Skeletal muscle cell (primary cell): ENCODE results near the gene TBL3.
"Not testable (repeated sequence)": the region's sequence is repeated elsewhere in the genome, so short reads cannot be mapped to it uniquely, and the experiment has no call there.

ENCODE experiments used
- DNase-seq: peaks from one replicate; pipeline ENCODE4 v3.0.0-alpha.2; 2010; ENCODE audit warnings: low read depth
- H3K4me3 ChIP-seq: 2 replicates; pipeline ENCODE4 v1.5.1; 2011; ENCODE audit warnings: low read depth, mild to moderate bottlenecking, control low read depth, low read length, moderate library complexity

The TBL3 gene

DNA sequence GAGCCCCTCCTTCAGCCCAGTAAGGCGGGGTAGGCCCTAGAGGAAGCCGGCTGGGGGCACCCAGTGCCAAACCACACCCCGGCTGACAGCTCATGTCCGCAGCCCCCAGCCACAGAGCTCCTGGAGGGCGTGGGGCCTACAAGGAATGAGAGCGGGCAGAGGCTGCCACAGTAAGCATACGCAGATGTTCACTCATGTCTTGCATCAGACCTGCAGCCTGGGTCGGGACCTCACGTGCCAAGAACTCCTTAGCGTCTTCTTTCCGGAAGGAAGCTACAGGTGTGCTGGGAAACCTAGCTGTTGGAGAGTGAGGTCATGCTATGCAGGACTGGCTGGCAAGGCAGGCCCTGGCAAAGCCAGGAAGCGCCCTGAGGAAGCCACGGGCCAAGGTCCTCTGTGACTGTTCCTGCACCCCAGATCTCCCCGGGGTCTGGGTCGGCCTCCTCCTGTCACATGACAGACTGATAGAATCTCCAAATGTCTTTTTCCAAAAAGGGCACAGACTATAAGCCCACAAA, 36.2 kb downstream of the TBL3 start:
- DNase-seq: no peak
- H3K4me3 ChIP-seq: peak overlapping the region; percentile 73

DNA sequence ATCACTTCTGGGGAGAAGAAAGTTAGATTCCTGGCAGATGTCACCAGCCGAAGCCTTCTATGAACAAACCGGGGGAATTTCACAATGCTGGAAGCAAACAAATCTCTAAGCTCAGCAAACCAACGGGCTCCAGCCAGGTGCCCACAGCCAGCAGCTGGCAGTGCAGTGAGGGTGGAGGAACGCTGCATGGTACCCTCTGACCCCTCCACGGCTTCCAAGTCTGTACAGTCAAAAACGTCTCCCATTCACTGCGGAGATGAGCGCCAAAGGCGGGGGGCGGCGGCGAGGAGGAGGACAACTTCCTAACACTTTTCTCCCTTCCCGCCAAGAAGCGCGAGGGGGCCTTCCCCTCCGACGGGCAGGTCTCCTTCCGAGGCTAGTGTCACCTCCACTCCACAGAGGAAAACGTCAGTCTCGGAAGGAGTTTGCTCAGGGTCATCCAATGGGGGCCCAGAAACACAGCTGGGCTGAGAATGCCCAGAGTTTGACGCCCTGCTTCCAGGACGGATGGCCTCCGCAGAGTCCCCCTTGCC, 36.8 kb downstream of the TBL3 start:
- H3K4me3 ChIP-seq: peak overlapping the region; percentile 73
- no peak for DNase-seq

DNA sequence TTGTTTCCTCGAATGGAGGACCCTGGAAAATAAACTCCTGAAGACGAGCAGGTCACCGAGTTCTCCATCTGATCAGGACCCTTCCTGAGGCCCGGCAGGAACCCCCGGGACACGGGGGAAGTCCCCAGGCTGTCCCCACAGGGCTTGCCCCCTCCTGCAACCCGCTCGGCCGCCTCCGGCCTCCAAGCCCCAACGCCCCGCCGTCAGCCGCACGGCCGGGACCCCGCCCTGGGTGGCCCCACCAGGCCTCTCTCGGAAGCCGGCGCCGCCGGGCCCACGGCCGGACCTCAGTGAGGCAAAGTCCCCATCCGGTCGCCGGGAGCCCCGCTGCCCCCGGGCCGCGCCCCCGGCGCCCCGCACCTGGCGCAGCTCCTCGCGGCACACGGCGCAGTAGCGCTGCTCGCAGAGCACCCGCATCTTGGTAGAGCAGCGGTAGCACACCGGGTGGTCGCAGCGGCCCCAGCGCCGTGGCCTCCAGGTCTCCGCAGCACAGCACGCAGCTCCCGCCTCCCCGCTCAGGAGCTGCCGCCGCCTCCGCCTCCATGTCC, 37.4 kb downstream of the TBL3 start:
- DNase-seq: no peak
- H3K4me3 ChIP-seq: peak overlapping the region; percentile 73

DNA sequence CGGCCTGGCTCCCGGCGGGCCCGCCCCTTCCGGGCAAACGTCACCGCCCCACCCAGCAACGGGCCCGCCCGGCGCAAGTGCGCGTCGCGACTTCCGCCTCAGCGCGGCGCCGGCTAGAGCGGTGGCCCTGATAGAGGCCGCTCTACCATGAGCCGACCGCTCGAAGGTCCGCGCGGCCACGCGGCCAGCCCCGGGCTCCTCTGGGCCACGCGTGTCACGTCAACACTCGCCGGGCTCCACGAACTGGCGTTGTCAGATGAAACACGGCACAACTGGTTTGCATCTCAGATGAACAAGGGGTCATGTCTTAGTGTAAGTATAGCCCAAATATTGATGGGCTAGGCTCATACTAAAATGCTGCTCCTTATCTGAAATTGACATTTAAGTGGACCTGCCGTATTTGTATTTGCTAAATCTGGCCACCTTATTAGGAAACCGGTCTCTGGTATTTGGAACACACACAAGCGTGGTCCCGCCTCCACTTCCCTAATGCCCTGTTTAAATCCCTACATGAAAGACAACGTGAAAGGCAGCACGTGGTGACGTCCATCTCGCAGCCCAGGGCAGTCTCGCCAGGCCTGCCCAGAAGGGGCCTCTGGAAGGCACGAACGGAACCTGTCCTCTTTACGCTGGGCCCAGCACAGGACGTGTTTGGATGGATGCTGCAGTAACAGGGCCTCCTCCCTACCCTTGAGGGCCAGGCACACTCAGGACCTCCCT, 38.1 kb downstream of the TBL3 start, which contains the start of gene ZNF598:
Gene ZNF598 (minus strand): TSS at position 31 of the 720 bp plus-strand sequence.
- DNase-seq: peak; percentile 62
- peak within 1 kb of the TSS; percentile 73 for H3K4me3 ChIP-seq

DNA sequence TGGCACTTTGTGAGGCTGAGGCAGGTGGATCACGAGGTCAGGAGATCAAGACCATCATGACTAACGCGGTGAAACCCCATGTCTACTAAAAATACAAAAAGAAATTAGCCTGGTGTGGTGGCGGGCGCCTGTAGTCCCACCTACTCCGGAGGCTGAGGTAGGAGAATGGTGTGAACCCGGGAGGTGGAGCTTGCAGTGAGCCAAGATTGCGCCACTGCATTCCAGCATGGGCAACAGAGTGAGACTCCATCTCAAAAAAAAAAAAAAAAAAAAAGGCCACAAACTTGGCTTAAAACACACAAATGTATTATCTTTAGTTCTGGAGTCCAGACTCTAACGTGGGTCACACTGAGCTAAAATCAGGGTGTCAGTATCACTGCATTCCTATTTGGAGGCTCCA, 39.9 kb downstream of the TBL3 start:
- DNase-seq: not testable (repeated sequence)

DNA sequence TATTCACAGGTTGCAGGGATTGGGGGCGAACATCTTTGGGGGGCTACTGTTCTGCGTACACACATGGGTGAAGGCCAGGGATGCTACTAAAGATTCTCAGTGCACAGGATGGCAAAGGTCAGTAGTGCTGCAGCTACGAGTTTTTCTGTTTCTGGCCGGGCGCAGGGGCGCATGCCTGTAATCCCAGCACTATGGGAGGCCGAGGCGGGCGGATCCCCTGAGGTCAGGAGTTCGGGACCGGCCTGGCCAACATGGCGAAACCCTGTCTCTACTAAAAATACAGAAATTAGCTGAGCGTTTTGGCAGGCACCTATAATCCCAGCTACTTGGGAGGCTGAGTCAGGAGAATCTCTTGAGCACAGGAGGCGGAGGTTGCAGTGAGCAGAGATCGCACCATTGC, 41.7 kb downstream of the TBL3 start:
- no peak overlapping the region for H3K4me3 ChIP-seq
- DNase-seq: no peak

More for the DNA sequence above, 39.9 kb downstream of the TBL3 start:
- not testable (repeated sequence) for H3K4me3 ChIP-seq

DNA sequence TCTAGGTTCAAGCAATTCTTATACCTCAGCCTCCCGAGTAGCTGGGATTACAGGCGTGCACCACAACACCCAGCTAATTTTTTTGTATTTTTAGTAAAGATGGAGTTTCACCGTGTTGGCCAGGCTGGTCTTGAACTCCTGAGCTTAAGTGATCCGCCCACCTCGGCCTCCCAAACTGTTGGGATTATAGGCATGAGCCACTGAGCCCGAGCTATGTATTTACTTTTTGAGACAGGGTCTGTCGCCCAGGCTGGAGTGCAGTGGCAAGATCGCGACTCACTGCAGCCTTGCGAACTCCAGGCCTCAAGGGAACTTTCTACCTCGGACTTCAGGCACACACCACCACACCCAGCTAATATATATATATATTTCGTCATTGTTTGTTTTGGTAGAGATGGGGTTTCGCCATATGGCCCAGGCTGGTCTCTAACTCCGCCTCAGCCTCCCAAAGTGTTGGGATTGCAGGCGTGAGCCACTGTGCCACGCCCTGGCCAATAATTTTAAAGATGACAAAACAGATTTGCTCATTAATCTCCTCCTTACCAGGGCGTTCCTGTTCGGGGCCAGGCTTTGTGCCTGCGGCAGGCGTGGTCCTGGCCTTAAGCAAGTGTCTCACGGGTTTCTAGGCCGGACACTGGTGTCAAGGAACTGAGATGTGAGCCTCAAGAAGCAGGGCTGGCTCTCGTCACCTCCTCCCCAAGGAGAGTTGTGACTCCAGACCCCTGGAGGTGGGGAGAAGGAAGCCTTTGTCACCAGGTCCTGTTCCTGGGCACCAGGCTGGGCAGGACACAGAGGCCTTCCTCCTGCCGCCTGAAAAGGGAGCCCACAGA, 43.5 kb downstream of the TBL3 start:
- DNase-seq: no peak
- H3K4me3 ChIP-seq: no peak overlapping the region

DNA sequence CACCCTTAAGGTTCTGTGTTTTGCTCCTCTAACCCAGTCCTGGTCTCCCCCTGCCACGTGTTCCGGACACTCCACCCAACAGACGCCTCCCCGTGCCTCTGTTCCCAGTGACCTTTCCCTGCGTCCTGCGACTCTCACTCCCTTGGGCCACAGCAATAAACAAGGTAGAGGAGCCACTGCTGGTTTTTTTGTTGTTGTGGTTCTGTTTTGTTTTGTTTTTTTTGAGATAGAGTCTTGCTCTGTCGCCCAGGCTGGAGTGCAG, 44.0 kb downstream of the TBL3 start:
- DNase-seq: no peak
- no peak overlapping the region for H3K4me3 ChIP-seq

DNA sequence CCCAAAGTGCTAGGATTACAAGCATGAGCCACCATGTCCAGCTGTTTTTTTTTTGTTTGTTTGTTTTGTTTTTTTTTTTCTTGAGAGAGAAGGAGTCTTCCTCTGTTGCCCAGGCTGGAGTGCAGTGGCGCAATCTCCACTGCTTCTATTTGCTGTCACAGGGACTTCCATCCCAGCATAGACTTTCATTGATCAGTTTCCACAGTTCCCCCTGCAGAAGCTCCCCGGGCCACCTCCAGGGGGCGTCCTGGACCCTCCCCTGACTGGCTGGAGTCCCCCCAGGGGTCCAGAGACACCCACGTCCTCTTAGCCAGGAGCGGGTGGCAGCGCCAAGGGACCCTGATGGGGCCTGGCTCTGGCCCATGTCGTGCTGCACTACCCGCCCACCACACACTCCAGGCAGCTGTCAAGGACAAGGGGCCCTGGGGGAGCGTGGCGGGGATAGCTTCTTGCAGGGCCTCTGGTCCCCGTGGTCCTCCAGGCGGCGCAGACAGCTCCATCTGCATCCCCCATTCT, 44.6 kb downstream of the TBL3 start:
- H3K4me3 ChIP-seq: no peak overlapping the region
- no peak for DNase-seq

DNA sequence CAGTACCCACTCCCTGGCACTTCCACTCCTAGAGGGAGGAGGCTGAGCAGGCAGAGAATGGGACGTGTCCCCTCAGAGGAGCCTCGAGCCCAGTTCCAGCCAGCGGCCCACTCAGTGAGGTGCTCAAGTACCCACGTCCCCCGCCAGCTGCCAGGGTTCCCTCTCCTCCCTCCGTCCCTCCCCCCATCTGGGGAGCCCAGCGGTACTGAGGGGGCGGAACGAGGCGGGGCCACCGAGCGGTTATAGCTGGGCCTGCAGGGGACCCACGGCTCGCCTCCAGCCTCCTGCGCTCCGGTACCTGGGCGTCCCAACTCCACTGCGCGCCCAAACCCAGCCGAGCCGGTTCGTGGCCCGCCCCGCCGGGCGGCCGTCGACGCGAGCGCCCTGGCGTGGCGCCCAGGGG, 47.7 kb downstream of the TBL3 start, which contains the start of gene NPW:
Gene NPW (plus strand): TSS at position 268 of the 403 bp plus-strand sequence.
- peak within 1 kb of the TSS; percentile 37 for H3K4me3 ChIP-seq
- DNase-seq: no peak

DNA sequence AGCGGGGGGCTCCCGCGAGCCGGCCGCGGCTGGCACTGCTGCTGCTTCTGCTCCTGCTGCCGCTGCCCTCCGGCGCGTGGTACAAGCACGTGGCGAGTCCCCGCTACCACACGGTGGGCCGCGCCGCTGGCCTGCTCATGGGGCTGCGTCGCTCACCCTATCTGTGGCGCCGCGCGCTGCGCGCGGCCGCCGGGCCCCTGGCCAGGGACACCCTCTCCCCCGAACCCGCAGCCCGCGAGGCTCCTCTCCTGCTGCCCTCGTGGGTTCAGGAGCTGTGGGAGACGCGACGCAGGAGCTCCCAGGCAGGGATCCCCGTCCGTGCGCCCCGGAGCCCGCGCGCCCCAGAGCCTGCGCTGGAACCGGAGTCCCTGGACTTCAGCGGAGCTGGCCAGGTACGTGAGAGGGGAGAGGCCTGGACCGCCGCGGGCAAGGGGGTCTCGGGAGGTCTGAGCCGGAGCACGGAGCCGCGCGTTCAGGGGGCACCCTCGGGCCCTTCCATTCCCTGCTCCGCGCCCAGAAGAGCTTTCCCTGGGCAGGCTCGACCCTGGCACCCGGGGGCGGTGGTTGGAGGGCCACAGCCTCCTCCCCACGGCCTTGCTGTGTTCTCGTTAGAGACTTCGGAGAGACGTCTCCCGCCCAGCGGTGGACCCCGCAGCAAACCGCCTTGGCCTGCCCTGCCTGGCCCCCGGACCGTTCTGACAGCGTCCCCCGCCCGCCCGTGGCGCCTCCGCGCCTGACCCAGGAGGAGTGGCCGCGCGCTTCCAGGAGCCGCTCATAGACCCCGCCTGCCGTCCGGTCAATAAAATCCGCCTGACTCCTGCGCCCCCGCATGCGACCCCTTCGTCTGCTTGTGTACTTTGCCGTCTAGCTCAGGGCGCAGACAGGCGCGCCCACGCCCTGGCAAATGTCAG, 48.3 kb downstream of the TBL3 start:
- H3K4me3 ChIP-seq: peak overlapping the region; percentile 37

DNA sequence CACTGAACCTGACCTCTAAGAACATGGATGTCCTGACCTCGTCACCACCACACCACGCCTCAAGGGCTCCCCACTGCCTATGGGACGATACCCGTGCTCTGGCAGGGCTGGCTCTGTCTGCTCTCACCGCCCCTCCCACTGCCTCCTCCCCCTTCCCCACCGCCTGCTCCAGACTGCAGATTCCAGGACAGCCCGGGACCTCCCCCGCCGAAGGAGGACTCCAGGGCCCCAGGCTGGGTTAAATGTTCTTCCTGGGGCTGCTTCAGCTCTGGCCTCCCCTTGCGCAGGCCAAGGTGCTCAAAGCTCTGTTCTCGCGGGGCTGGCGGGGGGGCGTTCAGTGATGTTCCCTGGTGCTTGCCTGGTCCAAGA, 50.9 kb downstream of the TBL3 start:
- DNase-seq: no peak
- peak overlapping the region; percentile 34 for H3K4me3 ChIP-seq

More for the DNA sequence above, 48.3 kb downstream of the TBL3 start:
- no peak for DNase-seq

DNA sequence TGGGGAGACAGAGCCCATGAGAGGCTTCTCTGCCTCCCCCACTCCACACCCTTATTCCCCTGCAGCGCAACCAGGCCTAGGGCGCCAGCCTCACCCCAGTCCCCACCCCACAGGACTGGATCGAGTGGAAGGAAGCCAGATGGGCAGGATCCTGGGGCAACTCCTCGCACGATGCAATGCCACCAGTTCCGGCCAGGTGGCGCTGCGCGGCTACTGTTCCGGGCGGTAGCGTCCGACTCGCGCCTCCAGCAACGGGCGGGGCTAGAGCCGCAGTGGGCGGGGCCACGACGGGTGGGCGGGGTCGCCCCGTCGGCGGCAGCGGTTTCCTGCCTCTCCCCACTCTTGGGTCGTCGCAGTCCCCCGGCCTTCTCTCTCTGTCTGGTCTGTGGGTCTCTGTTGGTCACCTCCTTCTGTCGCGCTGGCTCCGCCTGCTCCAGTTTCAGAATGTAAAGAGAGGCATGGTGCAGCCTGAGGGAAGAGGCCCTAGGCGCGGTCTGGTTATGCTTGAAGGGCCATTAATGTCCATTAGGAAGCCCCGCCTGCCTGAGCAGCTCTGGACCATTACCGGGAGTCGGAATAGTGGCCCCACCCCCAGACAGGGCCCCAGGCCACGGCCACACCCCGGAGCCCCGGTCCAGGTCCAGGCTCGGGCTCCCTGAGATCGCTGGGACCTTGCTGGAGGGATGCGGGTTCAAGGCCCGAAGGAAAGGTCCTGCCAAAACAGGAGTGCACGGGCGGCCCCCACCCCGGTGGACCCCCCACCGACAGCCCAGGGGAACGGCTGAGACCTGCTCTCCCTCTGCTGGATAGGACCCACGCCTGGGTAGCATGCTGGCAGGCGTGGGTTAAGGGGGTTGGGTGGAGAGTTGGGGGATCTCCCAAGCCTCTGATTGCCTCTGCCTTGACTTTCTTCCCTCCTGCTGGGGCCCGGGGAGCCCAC, 51.5 kb downstream of the TBL3 start:
- H3K4me3 ChIP-seq: peak overlapping the region; percentile 34
- no peak for DNase-seq

DNA sequence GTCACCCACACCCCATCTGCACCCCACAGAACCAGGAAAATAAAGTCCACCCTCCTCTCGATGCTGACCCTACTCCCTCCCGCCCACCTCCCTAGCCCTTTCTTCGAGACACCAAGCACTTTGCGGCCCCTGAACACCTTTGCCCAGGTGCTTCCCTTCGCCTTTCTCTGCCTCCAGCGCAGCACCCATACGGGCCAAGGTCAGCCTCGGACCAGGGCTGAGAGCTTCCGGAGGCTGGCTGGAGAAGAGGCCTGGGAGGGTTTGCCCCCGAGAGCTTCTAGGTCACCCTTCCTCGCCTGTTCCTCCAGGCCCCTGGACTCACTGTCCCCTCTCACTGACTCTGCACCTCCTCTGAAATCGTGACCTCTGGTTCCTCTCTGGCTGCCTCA, 52.2 kb downstream of the TBL3 start:
- no peak overlapping the region for H3K4me3 ChIP-seq
- no peak for DNase-seq

DNA sequence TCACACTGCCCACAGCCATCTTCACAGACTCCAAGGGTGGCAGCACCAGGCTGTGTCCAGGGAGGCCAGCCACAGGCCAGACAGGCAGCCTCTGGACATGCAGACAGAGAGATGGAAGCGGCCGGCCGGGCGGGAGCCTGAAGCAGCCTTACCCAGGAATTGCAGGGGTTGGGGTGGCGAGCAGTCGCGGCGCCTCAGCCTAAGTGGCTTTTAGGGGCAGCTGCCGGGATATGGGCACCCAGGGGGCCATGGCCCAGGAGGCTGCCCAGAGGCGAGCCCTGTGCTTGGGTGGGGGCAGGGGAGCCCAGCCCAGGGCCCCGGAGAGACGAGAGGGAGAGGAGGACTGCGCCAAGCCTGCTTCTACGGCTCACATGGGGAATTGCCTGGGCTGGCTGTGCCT, 53.4 kb downstream of the TBL3 start:
- no peak for DNase-seq
- no peak overlapping the region for H3K4me3 ChIP-seq

DNA sequence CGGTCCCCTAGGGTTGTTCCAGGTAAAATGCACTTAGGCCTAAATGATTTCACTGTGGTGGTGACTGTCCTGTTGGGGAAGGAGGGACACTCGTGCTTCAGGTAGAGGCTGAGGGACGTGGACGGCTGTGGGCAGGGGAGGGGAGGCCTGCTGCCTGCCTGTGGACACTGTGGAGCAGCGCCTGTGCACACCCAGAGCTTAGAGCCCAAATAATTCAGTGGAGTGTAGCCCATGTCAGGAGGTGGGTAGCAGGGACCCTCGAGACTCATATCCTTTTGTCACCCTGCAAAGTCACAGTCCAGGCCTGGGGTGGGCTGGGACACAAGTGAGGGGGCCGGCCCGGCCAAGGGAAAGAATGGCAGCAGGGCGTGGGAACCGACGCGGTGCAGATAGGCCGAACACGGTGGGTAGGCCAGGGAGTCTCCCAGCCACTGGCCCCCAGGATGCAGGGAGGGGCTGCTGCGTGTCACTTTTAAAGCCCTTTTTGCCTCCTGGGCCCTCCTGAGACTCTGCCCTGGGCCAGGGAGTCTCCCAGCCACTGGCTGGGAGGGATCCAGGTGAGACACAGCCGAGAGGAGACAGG, 54.1 kb downstream of the TBL3 start:
- no peak for DNase-seq
- H3K4me3 ChIP-seq: peak overlapping the region; percentile 43

DNA sequence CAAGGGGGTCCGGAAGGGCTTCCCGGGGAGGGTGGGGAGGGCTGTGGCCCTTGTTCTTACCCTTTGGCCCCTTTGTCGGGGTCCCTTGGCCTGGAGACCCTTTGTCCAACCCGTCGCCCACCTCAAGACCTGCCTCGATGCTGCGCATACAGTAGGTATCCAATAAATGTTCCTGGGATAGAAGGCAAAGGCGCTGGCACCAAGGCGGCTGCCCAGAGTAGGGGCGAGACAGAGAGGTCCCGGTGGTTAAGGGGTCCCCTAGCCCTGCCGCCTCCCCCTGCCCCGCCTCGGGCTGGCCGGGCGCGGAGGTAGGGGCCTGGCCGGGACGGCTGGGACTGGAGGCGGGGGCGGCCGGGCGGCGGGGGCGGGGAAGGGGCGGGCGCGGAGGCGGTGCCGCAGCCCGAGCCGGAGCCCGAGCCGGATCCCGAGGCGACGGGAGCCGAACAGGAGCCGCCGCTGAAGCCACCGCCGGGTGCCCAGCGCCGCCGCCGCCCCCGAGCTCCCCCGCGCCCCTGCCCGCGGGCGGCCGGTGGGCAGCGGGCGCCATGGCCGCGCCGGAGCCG, 54.7 kb downstream of the TBL3 start, which contains the start of gene NHERF2:
Gene NHERF2 (plus strand): TSS at position 442 of the 563 bp plus-strand sequence. CDS start 104 bp downstream, at position 546.
- no peak for DNase-seq

More for the DNA sequence above, 54.7 kb downstream of the TBL3 start, which contains the start of gene NHERF2:
- peak within 1 kb of the TSS; percentile 63 for H3K4me3 ChIP-seq
